H9 (cell line): Measurements from ENCODE around the gene IL17RA. TPM values are rescaled to one million over a fixed set of nuclear protein-coding genes. Genes with fewer than 3 reads are reported as not detected.

Experiments
- DNase-seq: peaks from one replicate; pipeline ENCODE4 v3.0.0-alpha.2; 2017
- H2AFZ ChIP-seq: one replicate; pipeline ENCODE4 v1.6.1; 2013; ENCODE audit warnings: mild to moderate bottlenecking, low read length, control low read depth, moderate library complexity
- H2AK5ac ChIP-seq: 2 replicates; pipeline ENCODE4 v1.6.1; 2013; ENCODE audit warnings: low read length, control low read depth, mixed read lengths; ENCODE audit not compliant: insufficient read length
- H2BK120ac ChIP-seq: one replicate; pipeline ENCODE4 v1.6.1; 2013; ENCODE audit warnings: low read depth, mild to moderate bottlenecking, low read length, control low read depth, inconsistent platforms; ENCODE audit not compliant: poor library complexity, severe bottlenecking
- H2BK12ac ChIP-seq: 2 replicates; pipeline ENCODE4 v1.6.1; 2013; ENCODE audit warnings: low read length, control low read depth, mixed read lengths, low read depth; ENCODE audit not compliant: insufficient read length
- H2BK15ac ChIP-seq: 2 replicates; pipeline ENCODE4 v1.6.1; 2013; ENCODE audit warnings: low read depth, low read length, control low read depth
- H2BK20ac ChIP-seq: one replicate; pipeline ENCODE4 v1.6.1; 2013; ENCODE audit warnings: low read depth, mild to moderate bottlenecking, low read length, control low read depth, inconsistent platforms; ENCODE audit not compliant: poor library complexity, severe bottlenecking
- H2BK5ac ChIP-seq: 2 replicates; pipeline ENCODE4 v1.6.1; 2013; ENCODE audit warnings: low read length, control low read depth, mixed read lengths; ENCODE audit not compliant: insufficient read length
- H3K14ac ChIP-seq: 2 replicates; pipeline ENCODE4 v1.6.1; 2013; ENCODE audit warnings: low read length, control low read depth; ENCODE audit not compliant: insufficient read depth
- H3K18ac ChIP-seq: 2 replicates; pipeline ENCODE4 v1.6.1; 2013; ENCODE audit warnings: low read depth, mild to moderate bottlenecking, mixed read lengths, low read length, control low read depth; ENCODE audit not compliant: insufficient read length
- H3K23ac ChIP-seq: 2 replicates; pipeline ENCODE4 v1.6.1; 2013; ENCODE audit warnings: low read length, control low read depth, mixed read lengths, low read depth; ENCODE audit not compliant: insufficient read length
- H3K23me2 ChIP-seq: 2 replicates; pipeline ENCODE4 v1.6.1; 2013; ENCODE audit warnings: low read depth, mild to moderate bottlenecking, mixed read lengths, low read length, control low read depth; ENCODE audit not compliant: insufficient read length, poor library complexity, severe bottlenecking
- H3K27ac ChIP-seq: 2 replicates; pipeline ENCODE4 v1.5.1; 2013; ENCODE audit warnings: low read length, control low read depth, mixed read lengths, low read depth; ENCODE audit not compliant: insufficient read length
- H3K27me3 ChIP-seq: 2 replicates; pipeline ENCODE4 v1.6.1; 2013; ENCODE audit warnings: low read length, control low read depth, inconsistent platforms; ENCODE audit not compliant: insufficient read depth
- H3K4ac ChIP-seq: 2 replicates; pipeline ENCODE4 v1.6.1; 2013; ENCODE audit warnings: low read depth, mild to moderate bottlenecking, control low read depth, inconsistent platforms, low read length, moderate library complexity
- H3K4me1 ChIP-seq: 2 replicates; pipeline ENCODE4 v1.6.1; 2013; ENCODE audit warnings: low read length, control low read depth, inconsistent platforms; ENCODE audit not compliant: insufficient read depth
- H3K4me2 ChIP-seq: 2 replicates; pipeline ENCODE4 v1.6.1; 2013; ENCODE audit warnings: low read length, control low read depth, mixed read lengths; ENCODE audit not compliant: insufficient read length, insufficient read depth
- H3K56ac ChIP-seq: 2 replicates; pipeline ENCODE4 v1.6.1; 2013; ENCODE audit warnings: low read depth, mild to moderate bottlenecking, mixed read lengths, low read length, control low read depth; ENCODE audit not compliant: insufficient read length
- H3K79me1 ChIP-seq: 2 replicates; pipeline ENCODE4 v1.6.1; 2013; ENCODE audit warnings: low read depth, mild to moderate bottlenecking, moderate library complexity, low read length, control low read depth, inconsistent platforms; ENCODE audit not compliant: insufficient read depth, poor library complexity, severe bottlenecking
- H3K79me2 ChIP-seq: 2 replicates; pipeline ENCODE4 v1.6.1; 2013; ENCODE audit warnings: low read length, control low read depth, inconsistent platforms; ENCODE audit not compliant: insufficient read depth
- H3K9ac ChIP-seq: 2 replicates; pipeline ENCODE4 v1.6.1; 2013; ENCODE audit warnings: low read length, control low read depth, mixed read lengths; ENCODE audit not compliant: insufficient read length; ENCODE audit errors: extremely low read depth
- H3K9me3 ChIP-seq: one replicate; pipeline ENCODE4 v1.6.1; 2013; ENCODE audit warnings: low read depth, low read length, inconsistent platforms; ENCODE audit not compliant: control insufficient read depth
- H3T11ph ChIP-seq: one replicate; pipeline ENCODE4 v1.6.1; 2013; ENCODE audit warnings: mild to moderate bottlenecking, low read length, control low read depth, inconsistent platforms
- H4K20me1 ChIP-seq: one replicate; pipeline ENCODE4 v1.6.1; 2013; ENCODE audit not compliant: control insufficient read depth, insufficient read length, insufficient read depth
- H4K5ac ChIP-seq: 2 replicates; pipeline ENCODE4 v1.6.1; 2013; ENCODE audit warnings: low read depth, mild to moderate bottlenecking, mixed read lengths, low read length, control low read depth; ENCODE audit not compliant: insufficient read length
- H4K8ac ChIP-seq: replicated peaks from 2 replicates; pipeline ENCODE4 v1.6.1; 2013; ENCODE audit warnings: low read length, control low read depth, mixed read lengths, low read depth; ENCODE audit not compliant: insufficient read length
- H4K91ac ChIP-seq: 2 replicates; pipeline ENCODE4 v1.6.1; 2013; ENCODE audit warnings: low read depth, mild to moderate bottlenecking, moderate library complexity, mixed read lengths, low read length, control low read depth; ENCODE audit not compliant: insufficient read length
- H3K27ac Mint-ChIP-seq, 3 experiments: 2 replicates in 2 of 3; 3 replicates in 1 of 3; pipeline ENCODE4 v1.8.0; 2020 to 2021; ENCODE audit warnings: mixed read lengths in 3 of 3, mild to moderate bottlenecking in 1 of 3, moderate library complexity in 1 of 3
- H3K27me3 Mint-ChIP-seq: 2 replicates; pipeline ENCODE4 v1.8.0; 2021; ENCODE audit warnings: low read depth, mild to moderate bottlenecking, moderate library complexity, mixed read lengths
- H3K36me3 Mint-ChIP-seq, 3 experiments: 2 replicates in 2 of 3; 3 replicates in 1 of 3; pipeline ENCODE4 v1.8.0; 2020 to 2021; ENCODE audit warnings: low read depth in 3 of 3, mixed read lengths in 3 of 3; ENCODE audit not compliant: insufficient read depth in 1 of 3
- H3K4me1 Mint-ChIP-seq, 2 experiments: 2 replicates each; pipeline ENCODE4 v1.8.0; 2020; ENCODE audit warnings: mixed read lengths in 2 of 2
- H3K4me3 Mint-ChIP-seq, 2 experiments: 2 replicates in 1 of 2; 3 replicates in 1 of 2; pipeline ENCODE4 v1.8.0; 2020 to 2021; ENCODE audit warnings: mild to moderate bottlenecking in 2 of 2, mixed read lengths in 2 of 2, moderate library complexity in 1 of 2
- H3K9me3 Mint-ChIP-seq, 2 experiments: 2 replicates in 1 of 2; 3 replicates in 1 of 2; pipeline ENCODE4 v1.8.0; 2020; ENCODE audit warnings: mild to moderate bottlenecking in 2 of 2, mixed read lengths in 2 of 2, moderate library complexity in 1 of 2
- WGBS: extraction: QIAGEN DNeasy Blood & Tissue Kit; methylation state at CpG from one replicate; pipeline ENCODE4 v1.1.7; 2013; ENCODE audit warnings: missing lambda C conversion rate, low lambda C conversion rate, mixed read lengths; ENCODE audit not compliant: insufficient read length; ENCODE audit errors: extremely low coverage; 5-methylcytosine and 5-hydroxymethylcytosine counted together
- total RNA-seq: library from RNA; stranded (reverse); gene quantifications from 2 replicates; pipeline ENCODE4 v1.2.1, GENCODE V29; 2021
- TF ChIP-seq, protein P1 (sequence below): fragments of 200-600 bp; sonication (generic); conservative IDR thresholded peaks from 3 replicates; pipeline ENCODE4 v1.8.0; 2021; ENCODE audit warnings: antibody characterized with exemption, mild to moderate bottlenecking

Gene IL17RA
- total RNA-seq, 1 experiment from 2014 or later, result 12.4 TPM

- Mint-ChIP-seq H3K27ac (no peak overlapping the region; a peak in 1 of 7 replicates), H3K36me3 (peaks cover 3 to 9% (median 4%) of the 10 kb centered on the region in 3 experiments; a peak in 5 of 7 replicates)
- no CpG with 5 or more reads among the region's 1 CpG for WGBS
Measured at GRCh38 chr22:17130199-17130598, 45.4 kb downstream of the IL17RA start.

More at GRCh38 chr22:17130199-17130598, 45.4 kb downstream of the IL17RA start:
- no peak overlapping the region for H3K14ac ChIP-seq
- no peak overlapping the region for H2BK15ac ChIP-seq
- H3K4me1 ChIP-seq, result no peaks in the 10 kb centered on the region
- H3K27ac ChIP-seq, result no peak overlapping the region
- no peak overlapping the region for H2BK12ac ChIP-seq
- no peak overlapping the region for H2BK5ac ChIP-seq
- no peak overlapping the region for H4K91ac ChIP-seq
- Mint-ChIP-seq H3K9me3 (no peaks in the 10 kb centered on the region), H3K4me3 (no peak overlapping the region), H3K4me1 (peaks cover 10 to 11% of the 10 kb centered on the region in 2 experiments), H3K27me3 (no peaks in the 10 kb centered on the region; the same call in none of the 2 replicates)
- H3K4ac ChIP-seq, result no peak overlapping the region
- H3K27me3 ChIP-seq, result no peaks in the 10 kb centered on the region
- H3K23me2 ChIP-seq, result no peaks in the 10 kb centered on the region
- no peak overlapping the region for H3K4me2 ChIP-seq
- H3K23ac ChIP-seq, result no peak overlapping the region
- H4K5ac ChIP-seq, result no peak overlapping the region
- DNase-seq, result no peak
- no peaks in the 10 kb centered on the region for H4K20me1 ChIP-seq
- no peaks in the 10 kb centered on the region for H3K9me3 ChIP-seq
- no peak overlapping the region for H3K56ac ChIP-seq
- H2AK5ac ChIP-seq, result no peak overlapping the region
- no peak overlapping the region for H2BK120ac ChIP-seq
- H3K79me2 ChIP-seq, result no peaks in the 10 kb centered on the region
- H2AFZ ChIP-seq, result no peak overlapping the region
- no peak overlapping the region for H3K18ac ChIP-seq
- H3K9ac ChIP-seq, result no peak overlapping the region
- no peak overlapping the region for H4K8ac ChIP-seq
- no peak overlapping the region for H2BK20ac ChIP-seq
- no peaks in the 10 kb centered on the region for H3K79me1 ChIP-seq
- TF ChIP-seq, protein P1, sequence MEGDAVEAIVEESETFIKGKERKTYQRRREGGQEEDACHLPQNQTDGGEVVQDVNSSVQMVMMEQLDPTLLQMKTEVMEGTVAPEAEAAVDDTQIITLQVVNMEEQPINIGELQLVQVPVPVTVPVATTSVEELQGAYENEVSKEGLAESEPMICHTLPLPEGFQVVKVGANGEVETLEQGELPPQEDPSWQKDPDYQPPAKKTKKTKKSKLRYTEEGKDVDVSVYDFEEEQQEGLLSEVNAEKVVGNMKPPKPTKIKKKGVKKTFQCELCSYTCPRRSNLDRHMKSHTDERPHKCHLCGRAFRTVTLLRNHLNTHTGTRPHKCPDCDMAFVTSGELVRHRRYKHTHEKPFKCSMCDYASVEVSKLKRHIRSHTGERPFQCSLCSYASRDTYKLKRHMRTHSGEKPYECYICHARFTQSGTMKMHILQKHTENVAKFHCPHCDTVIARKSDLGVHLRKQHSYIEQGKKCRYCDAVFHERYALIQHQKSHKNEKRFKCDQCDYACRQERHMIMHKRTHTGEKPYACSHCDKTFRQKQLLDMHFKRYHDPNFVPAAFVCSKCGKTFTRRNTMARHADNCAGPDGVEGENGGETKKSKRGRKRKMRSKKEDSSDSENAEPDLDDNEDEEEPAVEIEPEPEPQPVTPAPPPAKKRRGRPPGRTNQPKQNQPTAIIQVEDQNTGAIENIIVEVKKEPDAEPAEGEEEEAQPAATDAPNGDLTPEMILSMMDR, result no peak
- H3T11ph ChIP-seq, result no peak overlapping the region
